ENCODE results near the gene ZNF366.

ZNF366 gene

DNA sequence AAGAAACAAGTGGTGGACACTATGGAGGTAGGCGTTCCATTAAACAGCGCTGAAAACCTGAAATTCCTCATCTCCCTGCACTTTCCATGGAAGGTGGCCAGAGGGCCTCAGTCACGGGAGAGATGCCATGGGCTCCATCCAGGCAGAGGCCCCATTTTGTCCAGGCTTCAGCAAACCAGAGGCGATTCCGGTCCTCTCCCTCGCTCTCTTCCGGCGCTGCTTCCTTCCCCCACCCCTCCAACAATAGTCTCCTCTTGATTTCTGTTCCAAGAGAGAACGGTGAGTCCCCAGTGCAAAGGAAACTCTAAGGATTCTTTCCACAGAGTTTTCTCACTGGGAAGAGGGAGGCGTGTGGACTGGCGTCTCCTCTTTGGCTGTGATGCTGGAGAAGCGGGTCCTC, 7.5 kb downstream of the ZNF366 start:
- DNase-seq, result no peak
- intact Hi-C loops (cut with DNase I), result no loop called here

DNA sequence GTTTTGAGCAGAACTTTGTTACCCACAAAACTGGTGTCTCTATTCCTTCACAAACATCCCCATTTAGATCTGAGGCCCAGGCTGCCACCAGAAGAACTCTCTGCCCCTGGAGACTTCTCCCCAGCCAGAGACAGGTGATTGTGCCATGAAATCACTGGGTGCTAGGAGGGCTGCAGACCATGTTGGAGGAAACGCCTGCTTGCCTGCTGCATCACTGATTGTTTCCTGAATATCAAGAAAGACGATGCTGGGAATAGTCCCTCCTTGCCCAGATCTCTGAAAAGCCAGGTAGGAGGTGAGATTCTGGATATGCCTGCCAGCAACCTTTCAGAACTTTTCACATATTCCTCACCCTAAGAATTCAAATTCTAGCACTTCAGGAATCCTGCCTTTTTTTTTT, 8.1 kb downstream of the ZNF366 start:
- intact Hi-C loops (cut with DNase I), result no loop called here
- DNase-seq, result no peak

DNA sequence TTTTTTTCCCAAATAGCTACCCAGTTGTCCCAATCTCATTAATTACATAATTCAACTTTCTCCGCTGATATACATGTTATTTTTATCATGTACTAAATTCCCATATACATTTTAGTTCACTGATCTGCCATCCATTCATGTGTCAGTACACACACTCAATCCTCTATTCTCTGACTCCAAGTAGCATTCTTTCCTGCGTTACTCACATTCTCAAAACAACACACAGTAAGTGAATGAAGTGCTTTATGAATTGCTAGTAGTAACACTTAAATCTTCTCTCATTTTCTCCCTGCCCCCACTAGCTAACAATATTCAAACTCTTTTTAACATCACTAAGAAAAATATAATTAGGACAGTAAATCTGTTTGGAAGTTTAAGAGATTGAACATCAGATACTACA, 8.9 kb downstream of the ZNF366 start:
- intact Hi-C loops (cut with DNase I), result no loop called here
- no peak for DNase-seq

DNA sequence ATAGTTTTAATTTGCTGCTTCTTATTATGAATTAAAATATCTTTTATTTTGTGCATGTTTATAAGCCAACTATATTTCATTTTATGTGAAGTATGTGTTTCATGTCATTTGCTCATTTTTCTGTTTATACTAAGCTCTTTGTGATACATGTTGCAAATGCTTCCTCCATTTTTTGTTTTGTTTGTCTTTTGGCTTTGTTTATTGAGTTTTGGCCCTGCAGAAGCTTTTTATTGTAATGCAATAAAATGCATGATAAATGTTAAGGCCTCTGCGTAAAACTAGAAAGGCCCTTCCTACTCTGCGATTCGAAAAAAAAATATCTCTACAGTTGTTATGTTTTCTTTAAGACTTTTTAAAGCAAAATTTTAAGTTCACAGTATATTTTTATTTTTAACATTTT, 9.4 kb downstream of the ZNF366 start:
- intact Hi-C loops (cut with DNase I), result no loop called here
- DNase-seq, result no peak

DNA sequence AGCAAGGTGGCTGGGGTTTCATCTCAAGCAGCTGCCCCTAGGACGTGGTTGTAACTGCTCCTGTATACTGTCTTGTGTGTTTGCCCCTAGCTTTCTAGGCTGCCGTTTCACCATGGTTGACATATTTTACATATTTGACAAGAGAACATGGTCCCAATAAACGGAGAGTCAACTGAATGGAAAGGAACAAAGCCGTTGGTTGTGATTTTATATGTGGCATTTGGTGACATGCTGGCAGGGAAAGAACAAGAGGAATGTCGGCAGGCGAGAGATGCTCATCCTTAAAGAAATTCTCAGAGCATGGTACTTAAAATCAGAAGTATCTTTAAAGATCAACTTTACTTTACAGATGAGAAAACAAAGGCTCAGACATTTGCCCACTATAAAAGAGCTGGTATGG, 11.8 kb downstream of the ZNF366 start:
- intact Hi-C loops (cut with DNase I), result no loop called here
- no peak for DNase-seq

DNA sequence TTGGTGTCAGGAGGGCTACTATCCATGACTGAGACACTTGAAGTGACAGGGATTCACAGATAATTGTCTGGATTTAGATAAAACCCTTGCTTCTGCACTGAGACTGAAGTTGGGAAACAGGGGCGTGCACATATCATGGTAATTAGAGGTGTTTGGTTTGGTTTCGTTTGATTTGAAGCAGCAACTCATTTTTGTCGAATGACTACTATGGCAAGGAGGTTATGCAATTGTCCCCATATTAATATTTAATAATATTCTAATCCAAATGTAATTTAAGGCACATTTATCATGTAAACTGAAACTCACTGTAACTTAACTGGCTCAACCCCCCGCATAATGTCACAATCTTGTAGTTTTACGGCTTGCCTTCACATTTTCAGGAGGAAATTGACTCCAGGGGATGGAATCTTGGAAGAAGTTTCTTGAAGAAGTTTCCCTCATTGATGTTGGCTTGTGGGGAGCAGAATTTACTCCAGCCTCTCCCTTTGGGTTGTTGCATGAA, 12.5 kb downstream of the ZNF366 start:
- intact Hi-C loops (cut with DNase I), result no loop called here
- no peak for DNase-seq

DNA sequence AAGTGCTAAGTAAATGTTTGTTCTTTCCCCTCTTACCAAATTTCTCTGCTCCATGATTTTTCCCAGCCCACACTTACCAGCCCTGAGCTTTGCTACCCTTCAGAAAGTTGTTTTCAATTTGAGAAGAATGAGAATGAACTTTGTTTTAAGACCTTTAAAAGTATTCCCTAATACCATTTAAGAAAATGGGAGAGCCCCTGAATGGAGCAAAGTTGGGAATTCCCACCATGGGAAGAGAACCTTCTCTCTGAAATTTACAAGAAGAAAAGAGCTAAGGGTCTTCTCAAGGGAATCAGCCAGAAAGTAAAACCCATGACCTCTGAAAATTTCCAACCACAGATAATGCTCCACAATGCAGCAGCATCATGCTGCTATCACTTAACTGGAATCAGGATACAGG, 17.7 kb downstream of the ZNF366 start:
- intact Hi-C loops (cut with DNase I), result no loop called here
- no peak for DNase-seq

DNA sequence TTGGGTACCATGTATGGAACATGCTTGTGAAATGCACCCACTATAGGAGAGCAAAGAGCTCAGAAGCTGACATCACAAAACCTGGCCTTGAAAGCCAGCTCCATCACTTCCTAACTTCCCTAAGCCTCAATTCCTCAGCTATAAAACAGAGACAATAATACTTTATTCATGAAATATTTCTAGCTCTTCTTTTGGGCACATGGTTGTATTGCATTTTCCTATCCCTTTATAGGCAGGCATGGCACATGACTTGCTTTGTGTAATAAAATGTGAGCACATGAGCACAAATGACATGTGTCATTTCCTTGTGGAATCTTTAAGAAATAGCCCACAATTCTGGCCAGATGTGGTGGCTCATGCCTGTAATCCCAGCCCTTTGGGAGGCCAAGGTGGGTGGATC, 18.5 kb downstream of the ZNF366 start:
- intact Hi-C loops (cut with DNase I), result no loop called here
- DNase-seq, result no peak

DNA sequence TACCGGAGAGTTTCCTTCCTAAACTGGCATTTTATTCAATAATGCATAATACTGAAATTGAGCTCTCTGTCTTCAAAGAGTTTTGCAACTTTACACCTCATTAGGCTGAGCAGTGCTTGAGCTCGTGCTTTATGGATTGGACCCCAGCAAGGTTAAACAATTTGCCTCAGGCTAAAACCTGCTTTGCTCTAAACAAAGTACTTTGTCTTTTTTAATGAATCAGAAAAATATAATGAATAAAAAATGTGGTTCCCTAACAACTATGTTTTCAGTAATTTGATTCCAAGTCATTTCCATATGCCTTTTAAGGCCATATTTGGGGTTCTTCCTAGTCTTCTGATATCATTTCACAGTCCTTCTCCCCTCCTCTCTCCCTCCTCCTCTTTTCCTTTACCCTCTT, 20.0 kb downstream of the ZNF366 start:
- DNase-seq, result no peak
- intact Hi-C loops (cut with DNase I), result no loop called here

DNA sequence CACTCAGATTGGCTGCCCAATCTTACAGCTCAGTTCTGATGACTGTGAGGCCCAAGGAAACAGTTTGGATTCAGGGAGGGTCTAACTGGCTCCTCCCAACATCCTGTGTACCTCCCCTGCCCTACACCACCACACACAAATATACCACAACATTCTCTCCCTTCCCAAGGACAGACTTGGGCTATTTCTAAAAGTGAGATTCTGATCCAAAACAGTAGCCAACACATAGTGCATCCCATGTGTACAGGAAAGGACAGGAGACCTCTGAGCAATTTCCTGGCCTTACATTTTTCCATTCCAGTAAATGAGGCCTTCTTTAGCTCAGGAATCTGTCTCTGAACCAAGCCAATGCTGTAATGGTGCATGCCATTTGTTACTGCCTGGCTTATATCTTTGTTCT, 20.8 kb downstream of the ZNF366 start:
- intact Hi-C loops (cut with DNase I), result no loop called here
- no peak for DNase-seq

DNA sequence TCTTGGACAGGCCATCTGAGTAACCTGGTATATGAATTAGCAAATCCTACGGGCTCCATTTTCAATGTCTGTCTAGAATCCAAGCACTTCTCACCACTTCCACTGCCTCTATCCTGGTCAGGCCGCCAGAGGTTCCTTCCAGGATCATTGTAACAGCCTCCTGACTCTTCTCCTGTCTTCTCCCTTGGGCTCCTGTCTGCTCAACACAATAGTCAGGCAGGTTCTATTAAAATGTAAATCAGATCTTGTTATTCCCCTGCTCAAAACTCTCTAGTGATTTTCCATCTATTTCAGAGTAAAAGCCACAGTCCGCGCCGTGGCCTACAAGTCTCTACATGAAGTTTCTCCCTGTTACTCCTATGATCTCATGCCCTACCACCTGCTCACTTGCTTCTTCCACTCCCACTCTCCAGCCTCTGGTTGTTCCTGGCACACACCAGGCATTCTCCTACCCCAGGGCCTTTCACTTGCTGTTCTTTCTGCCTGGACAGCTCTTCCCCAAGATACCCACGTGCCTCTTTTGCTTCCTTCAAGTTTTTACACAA, 21.7 kb downstream of the ZNF366 start:
- DNase-seq, result no peak
- intact Hi-C loops (cut with DNase I), result no loop called here

DNA sequence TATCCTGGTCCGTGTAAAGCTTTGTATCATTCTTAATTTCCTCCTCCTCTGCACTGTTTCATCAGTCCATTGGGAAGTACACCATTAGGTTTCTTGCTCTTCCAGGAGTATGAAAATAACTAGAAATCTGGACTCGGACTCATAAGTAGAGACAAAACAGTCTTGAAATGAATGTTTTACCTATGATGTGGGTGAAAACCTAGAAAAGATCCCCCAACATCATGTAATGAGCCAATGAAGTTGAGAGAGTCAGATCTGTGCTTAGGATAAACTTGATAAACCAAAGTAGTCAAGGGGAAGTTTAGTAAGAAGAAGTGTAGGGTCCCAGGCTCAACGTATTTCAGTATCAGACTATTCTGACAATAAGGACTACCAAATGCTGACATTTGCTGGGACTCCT, 25.2 kb downstream of the ZNF366 start:
- DNase-seq, result no peak
- intact Hi-C loops (cut with DNase I), result no loop called here

DNA sequence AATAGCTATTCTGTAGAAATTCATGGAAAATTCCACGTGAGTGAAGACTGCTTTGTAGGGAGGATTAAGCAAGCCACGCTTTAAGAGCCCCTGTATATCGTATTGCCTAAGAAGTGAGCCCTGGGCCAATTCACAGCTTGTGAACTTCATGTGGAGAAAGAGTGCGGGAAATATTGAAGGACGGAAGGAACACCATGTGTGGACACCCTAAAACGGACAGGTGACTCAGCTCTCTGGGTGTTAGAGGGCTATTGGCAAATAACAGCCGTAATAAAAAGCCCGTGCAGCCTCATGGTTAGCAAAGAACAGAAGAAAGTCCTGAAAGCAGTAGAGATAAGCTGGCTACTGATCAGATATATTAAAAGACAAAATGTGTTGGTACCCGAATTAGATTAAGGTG, 26.4 kb downstream of the ZNF366 start:
- intact Hi-C loops (cut with DNase I), result no loop called here

DNA sequence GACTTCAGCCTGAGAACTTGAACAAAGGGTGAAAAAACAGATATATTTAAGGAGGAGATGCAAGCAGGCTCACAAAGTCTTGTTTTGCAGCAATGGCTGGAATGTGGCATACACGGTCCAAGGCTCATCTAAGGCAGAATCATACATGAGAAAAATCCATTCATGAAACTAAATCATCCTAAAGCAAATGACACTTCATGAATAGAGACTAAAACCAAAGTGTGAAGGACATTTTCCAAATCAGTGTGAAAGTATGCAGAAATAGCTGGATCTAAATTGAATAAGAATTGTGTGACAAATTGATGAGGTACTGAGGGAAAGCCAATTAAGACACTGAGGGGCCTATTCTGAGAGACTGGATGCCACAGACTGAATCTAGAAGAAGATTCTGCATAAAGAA, 27.3 kb downstream of the ZNF366 start:
- DNase-seq, result no peak

More for the DNA sequence above, 26.4 kb downstream of the ZNF366 start:
- no peak for DNase-seq

DNA sequence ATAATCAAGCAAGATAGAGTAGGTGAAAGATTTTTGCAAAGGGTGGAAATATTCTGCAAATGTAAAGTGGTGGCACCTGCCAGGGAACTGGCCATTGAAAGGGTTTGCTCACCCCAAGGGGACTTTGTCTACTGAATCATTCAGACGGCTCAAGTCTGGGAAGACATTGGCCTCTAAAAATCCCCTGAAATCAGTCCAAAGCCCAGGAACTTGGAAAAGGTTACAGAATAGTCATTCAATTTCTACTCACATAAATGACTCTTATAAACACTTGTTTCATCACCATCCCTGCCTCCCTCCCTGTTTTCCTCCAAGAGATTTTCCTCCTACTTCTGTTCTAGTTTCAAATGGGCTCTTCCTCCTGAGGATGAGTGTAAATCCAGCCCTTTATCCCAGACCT, 28.5 kb downstream of the ZNF366 start:
- peak in 6 of 42 donors; percentile 3 to 57 (median 22) for DNase-seq
- intact Hi-C loops (cut with DNase I), result no loop called here

More for the DNA sequence above, 27.3 kb downstream of the ZNF366 start:
- intact Hi-C loops (cut with DNase I), result no loop called here

DNA sequence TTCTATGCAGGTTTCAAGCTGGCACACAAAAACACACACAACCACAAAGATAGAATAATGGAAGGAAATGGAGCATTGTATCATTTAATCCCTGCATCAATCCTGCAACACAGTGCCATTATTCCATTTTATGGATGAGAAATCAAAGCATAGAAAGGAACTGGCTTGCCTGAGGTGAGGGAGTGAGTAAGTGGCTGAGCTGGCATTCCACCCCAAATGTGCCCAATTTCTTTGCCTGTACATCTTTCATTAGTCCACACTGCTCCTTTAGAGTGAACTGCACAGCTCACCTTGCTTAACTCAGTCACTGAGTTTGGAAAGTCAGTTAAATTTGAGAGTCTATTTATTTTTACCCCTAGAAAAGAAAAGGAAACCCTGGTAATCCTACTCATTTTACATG, 28.9 kb downstream of the ZNF366 start:
- intact Hi-C loops (cut with DNase I), result no loop called here
- DNase-seq, result no peak

DNA sequence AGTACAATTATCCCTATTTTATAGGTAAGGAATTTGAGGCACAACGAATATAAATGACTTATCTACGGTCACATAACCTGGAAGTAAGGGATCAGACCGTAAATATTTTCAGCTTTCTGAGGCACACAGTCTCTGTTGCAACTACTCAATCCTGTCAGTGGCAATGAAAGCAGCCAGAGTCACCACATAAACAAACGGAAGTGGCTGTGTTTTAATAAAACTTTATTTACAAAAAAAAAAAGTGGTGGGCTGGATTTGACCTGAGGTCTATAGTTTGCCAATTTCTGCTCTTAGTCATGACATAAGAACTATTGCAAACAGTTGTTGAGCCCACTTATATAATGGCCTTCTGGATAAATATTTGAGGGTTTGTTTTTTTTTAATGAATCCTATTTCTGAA, 29.6 kb downstream of the ZNF366 start:
- intact Hi-C loops (cut with DNase I), result no loop called here
- no peak for DNase-seq

DNA sequence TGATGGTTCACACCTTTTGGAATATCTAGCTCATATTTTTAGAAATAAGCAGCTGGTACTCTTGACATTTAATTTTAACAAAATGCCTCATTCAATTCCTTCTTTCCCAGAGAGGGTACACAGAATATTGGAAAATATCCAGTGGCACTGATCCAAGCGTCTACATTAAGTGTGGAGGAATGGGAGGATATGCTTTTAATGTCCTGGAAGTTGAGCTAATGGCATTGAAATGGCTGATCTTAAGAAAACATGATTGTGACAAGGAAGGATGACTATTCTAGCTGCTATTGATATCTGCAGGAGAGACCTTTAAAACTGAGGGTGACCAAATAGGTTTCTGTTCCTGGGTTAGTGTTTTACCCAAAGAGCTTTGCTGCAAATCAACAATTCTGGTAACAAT, 30.0 kb downstream of the ZNF366 start:
- intact Hi-C loops (cut with DNase I), result no loop called here
- no peak for DNase-seq

DNA sequence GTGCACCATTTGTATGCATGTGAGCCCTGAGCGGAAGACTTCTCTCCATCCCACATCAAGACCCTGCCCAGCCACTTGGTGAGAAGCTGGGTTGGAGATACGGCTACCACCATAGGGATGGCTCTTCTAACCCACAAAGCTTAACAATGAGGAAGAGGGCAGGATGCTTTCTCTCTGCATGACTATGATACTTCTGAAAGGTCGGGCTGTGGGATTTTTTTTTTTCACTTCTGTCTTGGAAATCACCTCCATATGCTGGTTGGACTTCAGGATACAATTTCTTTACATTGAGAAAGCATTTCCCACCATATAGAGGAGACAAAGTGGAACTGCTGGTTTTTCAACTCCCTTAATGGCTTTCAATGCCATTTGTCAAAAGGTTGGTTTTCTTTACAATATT, 30.5 kb downstream of the ZNF366 start:
- intact Hi-C loops (cut with DNase I), result no loop called here
- DNase-seq, result no peak

DNA sequence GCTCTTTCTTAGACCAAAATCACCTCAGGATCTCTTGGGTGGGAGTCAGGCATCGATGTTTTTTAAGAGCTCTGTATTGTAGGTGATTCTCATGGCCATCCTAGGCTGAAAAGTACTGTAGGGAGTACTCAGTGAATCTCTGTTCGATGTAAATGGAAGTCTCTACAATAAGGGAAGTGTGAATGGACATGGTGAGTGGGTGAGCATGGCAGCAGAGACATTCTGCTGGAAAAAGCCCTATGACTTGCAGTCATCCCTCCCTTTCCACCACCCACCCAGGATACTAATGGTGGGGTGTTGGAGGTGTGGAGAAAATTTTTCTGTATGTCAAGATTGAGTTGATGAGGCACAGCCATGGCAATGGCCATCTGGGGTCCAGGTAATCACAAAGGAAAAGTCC, 30.9 kb downstream of the ZNF366 start:
- intact Hi-C loops (cut with DNase I), result no loop called here
- no peak for DNase-seq

DNA sequence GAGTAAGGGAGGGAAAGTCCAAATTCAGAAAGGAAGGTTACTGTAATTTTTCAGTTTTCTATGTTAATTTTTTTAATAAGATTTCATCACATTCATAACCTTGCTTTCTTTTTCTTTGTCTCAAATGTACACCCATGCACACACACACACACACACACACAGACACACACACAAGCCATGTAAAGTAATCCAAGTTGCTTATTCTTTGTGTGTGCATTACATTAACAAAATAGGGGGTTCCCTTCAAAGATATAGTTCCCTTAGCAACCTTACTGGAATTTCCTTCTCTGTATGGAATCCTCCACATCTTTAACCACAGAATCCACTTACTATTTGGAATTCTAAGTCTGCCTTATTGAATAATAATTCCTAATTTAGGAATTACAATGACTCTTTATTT, 32.7 kb downstream of the ZNF366 start:
- intact Hi-C loops (cut with DNase I), result no loop called here
- DNase-seq, result no peak

DNA sequence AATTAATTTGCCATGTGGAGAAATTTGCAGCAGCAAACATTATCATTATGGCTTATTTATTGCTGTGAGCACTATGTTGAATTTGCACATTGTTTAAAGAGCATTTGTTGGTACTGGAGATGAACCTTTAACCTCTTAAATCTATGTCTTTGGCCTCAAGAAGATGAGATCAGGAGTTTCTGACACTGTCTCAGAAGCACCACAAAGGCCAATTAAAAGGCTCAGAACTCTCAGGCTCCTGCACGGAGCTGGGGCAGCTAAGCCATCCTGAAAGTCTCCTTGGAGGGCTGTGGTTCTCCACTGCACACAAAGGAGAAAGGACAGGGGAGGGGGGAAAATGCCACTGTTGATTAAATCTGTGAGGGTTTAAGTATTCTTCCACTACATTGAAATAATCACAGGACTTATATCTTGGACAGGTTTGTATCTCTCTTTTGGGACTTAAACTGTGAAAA, 33.1 kb downstream of the ZNF366 start:
- no peak for DNase-seq
- intact Hi-C loops (cut with DNase I), result no loop called here

Data from head of caudate nucleus (tissue), 42 donors.